ENCODE measurements around the gene CCDC71L.

CCDC71L gene

DNA sequence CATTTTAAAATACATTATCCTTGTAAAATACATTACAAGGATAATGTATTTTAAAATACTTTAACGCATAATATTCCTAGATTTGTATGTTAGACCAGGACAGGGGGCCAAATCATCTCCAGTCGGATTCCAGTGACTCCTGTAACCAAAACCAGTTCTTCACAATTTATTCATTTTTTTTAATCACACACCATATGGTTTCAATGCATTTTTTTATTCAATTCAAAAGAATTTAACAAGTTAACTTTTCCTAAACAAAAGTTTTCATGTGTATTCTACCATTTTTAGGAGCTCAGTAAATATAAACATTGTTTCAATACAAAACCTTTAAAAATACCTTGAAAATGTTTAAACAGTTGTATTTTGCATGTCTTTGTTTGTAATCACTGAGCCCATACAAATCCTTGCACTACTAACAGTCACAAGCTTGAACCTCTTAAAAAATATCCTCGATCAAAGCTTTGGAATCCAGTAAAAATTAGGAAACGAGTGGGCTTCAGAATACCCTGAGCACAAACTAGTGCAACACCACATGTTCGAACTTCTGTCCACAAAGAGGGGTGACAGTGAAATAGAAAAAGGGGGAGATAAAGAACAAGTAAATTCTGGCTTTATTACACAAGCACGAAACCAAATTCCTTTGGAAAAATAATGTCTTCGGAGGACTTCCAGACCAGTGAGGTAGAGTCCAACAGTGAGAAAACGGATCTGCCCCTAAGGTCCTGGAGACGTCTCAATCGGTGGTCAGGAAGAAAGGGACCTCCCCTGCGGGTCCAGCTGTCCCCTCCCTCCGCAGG is 1.6 kb downstream of the CCDC71L start:
- DNase-seq (ENCODE audit: low read depth): no peak

GRCh38 chr7:106658316-106659165 is 2.4 kb downstream of the CCDC71L start:
- DNase-seq (ENCODE audit: low read depth): no peak

DNA sequence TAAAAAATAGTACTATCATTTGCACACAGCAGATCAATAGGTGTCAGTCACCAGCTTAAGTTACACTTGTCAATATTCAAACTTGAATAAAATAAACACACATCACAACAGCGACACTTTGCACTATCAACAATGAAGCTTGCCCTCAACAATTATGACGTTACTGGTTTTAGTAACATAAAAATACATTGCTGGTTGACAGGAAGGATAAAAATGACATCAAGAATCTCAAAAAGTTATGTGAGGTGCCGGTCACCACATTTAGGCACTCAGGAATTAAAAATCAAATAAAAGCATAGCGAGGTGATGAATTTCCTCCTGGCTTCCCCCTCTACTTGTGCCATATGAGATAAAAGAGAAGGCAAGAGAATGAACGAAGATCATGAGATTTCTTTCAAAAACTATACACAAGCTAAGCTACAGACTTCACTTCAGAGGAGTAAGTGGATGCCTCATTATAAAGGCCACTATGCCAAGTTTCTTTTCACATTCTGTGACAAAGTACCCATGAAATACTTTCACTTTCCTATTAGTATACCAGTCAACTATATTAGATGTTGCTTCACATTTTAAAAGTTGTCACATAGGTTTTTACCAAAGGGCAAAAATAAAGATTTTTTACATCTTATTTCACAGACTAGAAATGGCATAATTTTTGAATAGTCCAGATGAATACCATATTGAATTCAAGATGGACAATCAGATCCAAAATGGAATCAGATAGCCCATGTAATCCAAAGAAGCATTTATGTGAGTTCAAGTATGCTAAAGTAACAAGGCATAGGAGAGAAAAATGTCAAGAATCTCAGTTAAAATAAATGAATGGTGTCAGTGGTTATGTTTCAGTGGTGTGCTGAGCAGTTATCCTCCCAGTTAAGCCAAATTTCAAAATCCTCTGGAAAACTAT is 3.6 kb downstream of the CCDC71L start:
- no peak for DNase-seq (ENCODE audit: low read depth)

GRCh38 chr7:106655703-106656498 is 5.1 kb downstream of the CCDC71L start:
- DNase-seq (ENCODE audit: low read depth): no peak

DNA sequence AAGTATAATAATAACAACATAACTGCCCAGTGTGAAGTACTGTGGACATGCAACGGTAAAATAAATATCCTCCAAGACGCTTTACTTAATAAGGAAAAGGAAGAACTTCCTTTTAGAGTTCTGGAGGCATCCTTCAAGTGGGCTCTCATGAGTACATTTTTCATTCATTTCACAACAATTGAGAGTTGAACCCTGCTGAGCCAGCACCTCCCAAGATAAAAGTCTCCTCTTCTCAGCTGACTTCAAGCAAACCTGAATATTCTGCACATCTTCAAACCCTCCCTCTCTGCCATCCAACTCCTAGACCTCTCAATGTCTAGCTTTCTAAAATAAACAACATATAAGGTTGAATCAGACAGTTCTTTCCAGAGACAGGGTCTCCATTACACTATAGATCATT is 7.5 kb downstream of the CCDC71L start:
- no peak for DNase-seq (ENCODE audit: low read depth)

- no peak for DNase-seq (ENCODE audit: low read depth)
Observed at GRCh38 chr7:106652909-106653308, 8.0 kb downstream of the CCDC71L start.

DNA sequence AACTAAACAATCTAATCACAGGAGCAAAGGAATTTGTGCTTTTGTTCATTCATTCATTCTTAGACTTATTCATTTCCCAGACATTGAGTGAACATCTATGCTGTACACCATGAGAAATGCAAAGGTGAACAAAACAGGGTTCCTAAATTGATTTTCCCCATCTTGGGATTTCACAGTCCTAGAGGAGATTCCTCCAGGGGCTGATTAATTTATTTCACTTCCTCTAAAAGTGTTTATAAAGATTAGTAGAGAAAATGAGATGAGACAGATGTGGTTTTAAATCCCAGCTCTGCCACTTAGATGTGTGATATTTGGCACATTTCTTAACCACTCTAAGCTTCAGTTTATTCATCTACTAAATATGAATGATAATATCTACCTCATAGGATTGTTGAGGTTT is 8.9 kb downstream of the CCDC71L start:
- DNase-seq (ENCODE audit: low read depth): no peak

DNA sequence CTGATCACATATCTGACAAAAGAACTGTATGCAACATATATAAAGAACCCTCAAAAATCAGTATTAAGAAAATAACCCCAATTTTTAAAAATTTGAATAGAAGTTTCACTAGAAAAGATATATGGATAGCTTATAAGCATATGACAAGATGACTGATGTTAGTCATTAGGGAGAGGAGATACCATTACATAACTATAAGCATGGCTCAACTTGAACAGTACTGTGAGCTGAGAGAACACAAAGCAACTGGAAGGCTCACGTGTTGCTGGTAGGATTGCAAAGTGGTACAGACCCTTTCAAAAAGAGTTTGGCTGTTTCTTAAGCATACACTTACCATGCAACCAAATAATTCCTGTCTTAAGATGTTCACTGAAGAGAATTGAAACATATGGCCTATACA is 14.7 kb downstream of the CCDC71L start:
- DNase-seq (ENCODE audit: low read depth): no peak

- DNase-seq (ENCODE audit: low read depth): no peak
Observed at GRCh38 chr7:106644999-106645398, 16.0 kb downstream of the CCDC71L start.

DNA sequence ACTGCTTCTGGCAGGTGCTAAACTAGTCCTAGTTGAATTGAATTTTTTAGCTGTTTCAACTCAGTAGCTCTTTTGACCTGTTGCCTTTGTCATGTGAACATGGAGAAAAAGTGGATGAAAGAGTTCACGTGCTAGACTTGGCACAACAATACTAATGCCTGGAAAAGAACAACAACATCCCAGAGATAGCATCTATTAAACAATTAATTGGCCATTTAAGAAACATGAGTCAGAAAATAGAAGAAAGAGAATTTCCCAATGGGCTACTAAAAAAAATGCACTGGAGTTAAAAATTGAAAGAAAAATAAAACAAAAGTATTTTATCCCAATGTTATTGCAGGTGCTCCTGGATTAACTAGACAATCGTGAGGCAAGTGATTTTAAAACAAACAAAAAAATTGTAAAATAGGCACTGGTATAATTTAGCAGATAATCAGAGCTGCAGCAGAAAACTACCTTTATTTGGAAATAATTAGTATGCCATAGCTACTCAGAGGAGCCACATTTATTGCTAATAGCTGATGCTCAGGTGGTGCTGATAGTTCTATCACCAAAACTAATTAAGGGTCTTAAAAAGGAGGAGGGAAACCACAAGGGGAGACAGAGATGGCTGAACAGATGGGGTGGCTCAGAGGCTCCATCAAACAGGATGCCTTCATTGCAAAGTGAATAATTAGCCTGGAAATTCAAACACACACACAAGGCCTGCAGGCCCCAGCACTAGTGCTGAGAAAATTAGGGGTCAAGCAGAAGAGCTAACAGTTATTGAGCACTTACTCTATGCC is 17.6 kb downstream of the CCDC71L start:
- no peak for DNase-seq (ENCODE audit: low read depth)

- DNase-seq (ENCODE audit: low read depth): no peak
Observed at GRCh38 chr7:106641416-106641815, 19.5 kb downstream of the CCDC71L start.

DNA sequence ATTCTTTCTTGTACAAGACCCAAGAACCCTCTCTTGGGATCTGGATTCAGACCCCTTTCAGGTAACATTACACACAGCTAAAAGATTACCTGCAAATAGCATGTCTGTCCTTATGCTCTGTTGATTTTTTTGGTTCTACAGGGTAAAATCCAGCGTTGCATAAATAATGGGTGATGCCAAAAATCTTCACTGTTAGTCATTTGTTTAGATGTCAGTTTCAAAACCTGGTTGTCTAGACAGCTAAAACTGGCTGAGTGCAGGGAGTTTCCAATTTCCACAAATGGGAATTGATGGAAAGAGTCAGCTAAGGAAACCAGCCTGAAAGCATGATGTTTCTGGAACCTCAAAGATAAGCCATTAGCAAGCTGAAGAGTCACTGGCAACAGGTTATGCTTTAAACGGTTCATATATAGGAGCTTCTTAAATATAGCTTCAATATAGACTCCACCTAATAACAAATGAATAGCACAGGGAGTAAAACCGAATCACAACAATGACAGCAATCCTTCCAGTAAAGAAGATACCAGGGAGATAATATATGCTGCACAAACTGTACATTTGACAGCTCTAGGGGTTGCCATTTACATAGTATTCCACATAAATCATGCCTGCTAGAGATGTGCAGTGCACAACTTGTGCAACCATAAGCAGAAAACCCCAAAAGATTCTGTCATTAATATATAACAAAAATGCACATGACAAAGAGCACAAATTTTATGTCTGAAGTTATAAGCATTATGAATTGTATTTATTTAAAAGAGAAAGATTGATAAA is 20.4 kb downstream of the CCDC71L start:
- DNase-seq (ENCODE audit: low read depth): no peak

- DNase-seq (ENCODE audit: low read depth): no peak
Observed at GRCh38 chr7:106639476-106640334, 21.3 kb downstream of the CCDC71L start.

DNA sequence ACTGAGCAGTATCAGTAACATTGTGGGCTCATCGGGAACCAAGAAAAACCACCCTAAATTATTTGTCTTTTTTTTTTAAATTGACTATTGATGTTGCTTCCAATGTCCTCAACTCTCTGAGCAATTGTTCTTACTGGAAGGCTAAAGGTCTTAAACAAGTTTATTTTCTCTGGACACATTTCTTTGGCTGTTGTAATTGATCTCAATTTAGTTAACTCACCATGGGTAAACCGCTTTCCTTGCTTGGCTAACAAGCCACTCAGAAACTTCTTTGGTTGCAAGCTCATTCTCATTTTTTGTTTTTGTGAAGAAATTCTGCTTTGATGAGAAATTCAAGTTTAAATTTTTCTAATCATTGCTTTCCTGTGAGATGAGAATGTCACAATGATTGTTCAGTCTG is 25.5 kb downstream of the CCDC71L start:
- no peak for DNase-seq (ENCODE audit: low read depth)

DNA sequence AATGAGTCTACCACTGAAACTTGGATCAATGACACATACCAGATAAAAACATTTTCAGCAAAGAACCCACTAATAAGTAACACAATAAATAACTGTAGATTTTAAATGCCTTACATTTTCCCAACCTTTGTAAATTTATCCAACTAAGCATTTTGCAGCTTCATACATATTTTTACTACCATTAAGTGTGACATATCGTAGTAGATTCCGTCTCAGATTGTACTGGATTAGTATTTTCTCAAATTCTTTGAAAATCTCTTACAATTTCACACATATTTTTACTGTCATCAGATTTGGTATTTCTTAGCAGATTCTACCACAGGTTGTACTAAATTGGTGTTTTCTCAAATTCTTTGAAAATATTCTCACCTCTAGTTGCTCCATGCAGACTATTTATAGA is 26.0 kb downstream of the CCDC71L start:
- DNase-seq (ENCODE audit: low read depth): no peak

DNA sequence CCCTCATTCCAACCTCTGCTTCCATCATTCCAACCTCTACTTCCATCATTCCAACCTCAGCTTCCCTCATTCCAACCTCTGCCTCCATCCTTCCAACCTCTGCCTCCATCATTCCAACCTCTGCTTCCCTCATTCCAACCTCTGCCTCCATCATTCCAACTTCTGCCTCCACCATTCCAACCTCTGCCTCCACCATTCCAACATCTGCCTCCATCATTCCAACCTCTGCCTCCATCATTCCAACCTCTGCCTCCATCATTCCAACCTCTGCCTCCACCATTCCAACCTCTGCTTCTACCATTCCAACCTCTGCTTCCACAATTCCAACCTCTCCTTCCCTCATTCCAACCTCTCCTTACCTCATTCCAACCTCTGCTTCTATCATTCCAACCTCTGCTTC is 30.3 kb downstream of the CCDC71L start:
- no peak for DNase-seq (ENCODE audit: low read depth)

DNA sequence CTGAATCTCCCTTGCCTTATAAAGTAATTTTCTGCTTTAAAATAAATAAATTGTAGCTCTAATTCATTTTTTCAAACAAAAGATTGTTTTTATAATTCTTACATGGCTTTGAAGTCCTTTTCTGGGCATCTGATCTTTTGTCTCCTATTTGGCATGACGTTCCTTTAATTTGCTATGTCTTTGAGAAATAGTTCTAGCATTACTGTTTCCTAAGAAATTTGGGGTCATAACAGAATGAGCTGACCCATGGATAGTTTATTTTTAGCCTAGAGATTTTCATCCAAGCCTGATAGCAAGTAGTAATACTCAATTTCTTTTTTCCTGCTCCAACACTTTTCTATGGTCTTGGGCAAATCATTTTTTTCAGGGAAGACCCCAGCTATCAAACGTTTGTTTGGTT is 31.4 kb downstream of the CCDC71L start:
- DNase-seq (ENCODE audit: low read depth): no peak

GRCh38 chr7:106626376-106627164 is 34.4 kb downstream of the CCDC71L start:
- DNase-seq (ENCODE audit: low read depth): no peak

All from CMK (cell line).